Body of pancreas (tissue), 4 donors: Measurements from ENCODE around the gene CALML3.

Experiments used
- CTCF ChIP-seq, 7 experiments: fragments of 450-650 bp in 4 of 7; fragments of 200-600 bp in 3 of 7; sonication (generic) in 3 of 7; IDR thresholded peaks; one replicate each; pipeline ENCODE4 v1.5.1; 2016 to 2019; ENCODE audit warnings: antibody characterized with exemption in 7 of 7
- POLR2A ChIP-seq, 3 donors: fragments of 450-650 bp; IDR thresholded peaks; one replicate each; pipeline ENCODE4 v1.6.1; 2016; ENCODE audit warnings: antibody characterized with exemption in 3 of 3, mild to moderate bottlenecking in 2 of 3

DNA sequence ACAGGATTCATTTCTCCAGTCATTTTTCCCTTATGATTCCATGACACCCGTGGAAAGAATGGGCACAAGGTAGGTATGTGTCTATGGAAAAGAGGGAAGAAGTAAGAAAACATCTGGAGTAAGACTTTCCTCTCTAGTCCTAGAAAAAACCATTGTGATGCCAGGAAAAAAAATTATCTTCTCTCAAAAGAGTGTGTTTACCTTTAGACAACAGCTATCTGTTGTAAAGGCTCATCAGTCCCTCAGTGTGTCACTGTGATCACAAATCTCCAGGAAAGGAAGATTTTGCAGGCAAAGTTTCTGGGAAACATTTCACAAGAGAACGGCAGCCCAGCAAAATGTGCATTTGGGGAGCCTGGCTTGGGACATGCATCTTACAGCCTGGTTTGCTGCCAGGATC, 44.8 kb downstream of the CALML3 start:
- TF ChIP-seq CTCF (IDR thresholded peaks at IDR 0.05), result no peak
- no peak for TF ChIP-seq POLR2A (IDR thresholded peaks at IDR 0.05)
